GM23338 (cell line): ENCODE measurements around the gene OSGIN1.

Source experiments
- EZH2phosphoT487 ChIP-seq: fragments of 200-600 bp; sonication (generic); IDR thresholded peaks from one replicate; pipeline ENCODE4 v1.8.1; 2018; ENCODE audit warnings: antibody characterized with exemption; ENCODE audit not compliant: unreplicated experiment
- NANOG ChIP-seq: IDR thresholded peaks from 2 replicates; pipeline ENCODE4 v1.6.1; 2016; ENCODE audit warnings: antibody characterized with exemption, borderline replicate concordance
- POLR2AphosphoS5 ChIP-seq: IDR thresholded peaks from 2 replicates; pipeline ENCODE4 v1.6.1; 2016; ENCODE audit warnings: antibody characterized with exemption, low read depth
- REST ChIP-seq: IDR thresholded peaks from one replicate; pipeline ENCODE4 v1.6.1; 2018; ENCODE audit warnings: antibody characterized with exemption; ENCODE audit not compliant: unreplicated experiment
- TF ChIP-seq, protein P1 (sequence below), 2 experiments: fragments of 200-600 bp in 1 of 2; sonication (generic) in 1 of 2; conservative IDR thresholded peaks; 2 replicates each; pipeline versions ENCODE4 v1.5.1 to v1.6.1; 2016 to 2017; ENCODE audit warnings: antibody characterized with exemption in 2 of 2, low read depth in 2 of 2, mild to moderate bottlenecking in 2 of 2, moderate library complexity in 1 of 2

DNA sequence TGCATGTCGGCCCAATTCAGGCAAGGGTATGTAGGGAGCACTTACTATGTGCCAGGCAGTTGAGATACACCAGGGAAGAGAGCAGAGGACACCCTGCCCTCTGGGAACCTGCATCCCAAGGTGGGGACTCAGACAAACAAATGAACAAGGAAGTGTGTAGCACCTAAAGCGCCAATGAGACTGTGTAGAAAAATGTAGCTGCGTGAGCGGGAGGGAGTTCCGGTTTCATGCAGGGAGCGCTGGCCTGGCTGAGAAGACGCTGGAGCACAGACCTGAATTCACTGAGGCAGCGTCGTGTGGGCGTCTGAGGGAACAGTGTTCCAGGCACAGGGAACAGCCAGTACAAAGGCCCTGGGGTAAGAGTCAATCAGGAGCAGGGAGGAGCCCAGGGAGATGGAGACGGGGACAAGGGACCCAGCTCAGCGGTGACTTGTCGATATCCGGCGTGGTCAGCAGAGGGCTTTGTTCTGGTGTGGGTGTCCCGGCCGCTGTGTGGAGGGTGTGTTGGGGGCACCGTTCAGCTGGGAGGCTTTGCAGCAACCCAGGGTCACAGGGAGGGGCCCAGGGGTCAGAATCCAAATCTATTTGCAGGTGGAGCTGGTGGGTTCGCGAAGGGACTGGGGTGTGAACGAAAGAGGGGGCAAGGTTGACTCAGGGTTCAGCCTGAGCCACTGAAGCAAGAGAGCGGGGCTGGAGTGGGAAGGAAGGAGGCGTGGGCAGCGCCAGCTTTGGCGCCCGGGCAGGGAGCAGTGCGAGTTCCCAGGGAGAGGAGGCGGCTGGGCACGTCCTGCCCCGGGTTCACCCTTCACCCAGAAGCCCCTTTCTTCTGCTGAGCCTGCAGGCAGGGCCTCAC, 17.8 kb upstream of the OSGIN1 start:
- TF ChIP-seq, protein P1, sequence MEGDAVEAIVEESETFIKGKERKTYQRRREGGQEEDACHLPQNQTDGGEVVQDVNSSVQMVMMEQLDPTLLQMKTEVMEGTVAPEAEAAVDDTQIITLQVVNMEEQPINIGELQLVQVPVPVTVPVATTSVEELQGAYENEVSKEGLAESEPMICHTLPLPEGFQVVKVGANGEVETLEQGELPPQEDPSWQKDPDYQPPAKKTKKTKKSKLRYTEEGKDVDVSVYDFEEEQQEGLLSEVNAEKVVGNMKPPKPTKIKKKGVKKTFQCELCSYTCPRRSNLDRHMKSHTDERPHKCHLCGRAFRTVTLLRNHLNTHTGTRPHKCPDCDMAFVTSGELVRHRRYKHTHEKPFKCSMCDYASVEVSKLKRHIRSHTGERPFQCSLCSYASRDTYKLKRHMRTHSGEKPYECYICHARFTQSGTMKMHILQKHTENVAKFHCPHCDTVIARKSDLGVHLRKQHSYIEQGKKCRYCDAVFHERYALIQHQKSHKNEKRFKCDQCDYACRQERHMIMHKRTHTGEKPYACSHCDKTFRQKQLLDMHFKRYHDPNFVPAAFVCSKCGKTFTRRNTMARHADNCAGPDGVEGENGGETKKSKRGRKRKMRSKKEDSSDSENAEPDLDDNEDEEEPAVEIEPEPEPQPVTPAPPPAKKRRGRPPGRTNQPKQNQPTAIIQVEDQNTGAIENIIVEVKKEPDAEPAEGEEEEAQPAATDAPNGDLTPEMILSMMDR (conservative IDR thresholded peaks at IDR 0.05; ENCODE audit: low read depth in 2 of 2) = no peak
- TF ChIP-seq NANOG (no peak), POLR2AphosphoS5 (no peak), REST (no peak), EZH2phosphoT487 (no peak)
